ENCODE results near the gene TRIM43B.
A peak's percentile ranks its signal among the peaks of the same experiment; 100 is the strongest.
"Not testable (repeated sequence)": the region's sequence is repeated elsewhere in the genome, so short reads cannot be mapped to it uniquely, and the experiment has no call there.

TRIM43B gene

DNA sequence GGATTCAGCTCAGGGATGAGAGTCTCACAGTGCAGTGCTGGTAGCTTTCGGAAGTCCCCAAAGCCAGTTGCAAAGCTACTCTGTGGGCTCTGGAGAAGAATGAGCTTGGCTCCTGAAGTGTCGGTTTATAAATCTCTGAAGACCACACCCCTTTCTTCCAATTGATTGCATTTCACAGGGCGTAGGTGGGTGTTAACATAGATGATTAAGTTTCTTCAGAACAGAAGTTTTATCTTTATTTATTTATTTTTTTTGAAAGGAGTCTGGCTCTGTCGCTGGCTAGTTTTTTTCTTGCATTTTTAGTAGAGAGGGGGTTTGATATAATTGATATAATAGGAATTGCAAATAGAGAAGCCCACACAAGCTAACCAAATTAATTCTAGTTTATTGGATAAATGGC lies at the start of gene TRIM43B:
Gene TRIM43B, minus strand, starts transcription at position 101 of the 400 bp plus-strand sequence. CDS start 2,040 bp downstream, outside the sequence.
- DNase-seq (ENCODE audit: low read depth): not testable (repeated sequence)

DNA sequence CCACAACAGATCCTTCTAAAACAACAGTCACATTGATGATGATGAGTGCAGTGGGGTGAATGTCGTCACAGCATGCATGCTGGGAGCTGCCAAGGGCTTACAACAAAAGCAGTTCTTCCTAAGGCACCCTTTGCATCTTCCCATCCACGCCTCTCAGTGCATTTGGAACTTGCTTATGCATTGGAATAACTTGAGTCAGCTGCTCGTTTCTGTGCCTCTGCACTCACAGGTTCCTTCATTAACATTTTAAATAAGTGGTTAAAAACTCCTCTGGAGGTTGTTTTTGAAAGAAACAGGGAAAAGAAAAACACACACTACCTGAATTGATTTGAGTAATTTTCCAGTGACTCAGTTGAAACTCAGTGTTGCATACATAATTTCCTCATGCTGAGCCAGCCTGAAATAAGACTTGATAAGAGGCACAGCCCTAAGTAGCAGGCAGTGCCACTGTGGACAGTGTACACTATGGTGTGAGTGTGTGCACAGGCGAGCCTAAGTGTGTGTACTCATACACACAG lies 46.8 kb upstream of the TRIM43B start:
- no peak for DNase-seq (ENCODE audit: low read depth)

DNA sequence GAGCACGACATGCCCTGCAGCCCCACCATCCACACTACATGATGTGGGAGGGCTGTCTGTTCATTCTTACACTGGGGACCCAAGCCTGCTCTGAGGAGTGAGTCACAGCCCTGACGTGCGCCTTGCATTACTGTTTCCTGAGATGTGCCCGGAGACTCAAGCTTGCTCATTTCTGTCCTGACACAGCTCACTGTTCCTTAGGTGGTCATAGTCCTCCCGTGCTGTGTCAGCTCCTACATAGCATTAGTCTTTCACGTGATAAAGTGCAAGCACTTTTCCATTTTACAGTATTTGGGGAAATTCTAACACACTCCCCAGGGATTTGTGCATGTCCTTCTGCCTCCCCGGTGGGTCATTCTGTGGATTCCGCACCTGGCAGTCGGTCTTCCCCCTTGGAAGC lies 46.2 kb upstream of the TRIM43B start:
- no peak for DNase-seq (ENCODE audit: low read depth)

DNA sequence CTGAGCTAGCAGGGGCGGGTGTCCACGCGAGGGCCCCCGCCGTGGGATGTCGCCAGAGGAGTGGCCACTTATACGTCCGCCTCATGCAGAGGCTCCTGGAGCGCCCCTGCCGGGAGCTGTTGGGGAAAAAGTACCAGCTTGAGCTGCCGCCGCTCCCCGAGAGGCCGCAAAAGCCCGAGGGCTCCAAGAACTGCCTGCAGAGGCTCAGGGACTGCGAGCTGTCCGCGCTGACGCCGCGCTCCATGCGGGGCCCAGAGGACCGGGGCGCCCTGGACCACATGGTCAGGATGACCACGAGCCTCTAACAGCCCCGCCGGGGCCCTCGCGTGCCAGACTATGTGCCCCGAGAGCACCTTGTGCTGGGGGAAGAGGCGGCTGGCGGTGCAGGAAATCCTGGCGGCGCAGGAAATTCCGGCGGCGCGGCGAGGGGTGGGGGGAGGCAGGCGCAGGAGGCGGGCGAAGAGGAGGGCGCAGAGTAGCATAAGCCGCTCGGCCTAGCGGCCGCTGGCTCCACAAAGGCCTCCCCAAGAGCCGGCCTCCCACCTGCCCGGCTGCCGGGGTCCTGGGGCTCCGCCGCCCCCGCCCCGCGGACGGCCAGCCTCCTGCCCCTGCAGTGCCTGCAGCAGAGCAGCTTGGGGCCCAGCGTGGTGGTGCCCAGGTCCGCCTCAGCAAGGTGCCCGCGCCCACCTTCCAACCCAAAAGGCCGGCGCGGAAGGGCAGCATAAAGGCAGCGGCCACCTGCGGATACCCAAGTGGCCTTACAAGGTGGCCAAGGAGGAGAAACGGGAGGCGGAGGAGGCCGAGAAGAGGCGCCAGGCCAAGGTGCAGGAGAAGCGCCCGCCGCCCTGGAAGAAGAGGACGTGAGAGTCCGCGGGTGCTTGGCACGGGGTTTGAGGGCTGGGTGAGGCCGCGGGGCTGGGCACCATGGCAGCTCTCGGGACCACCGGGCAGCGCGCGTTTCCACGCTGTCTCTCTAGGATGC lies 42.1 kb upstream of the TRIM43B start:
- peak; percentile 10 for DNase-seq (ENCODE audit: low read depth)

DNA sequence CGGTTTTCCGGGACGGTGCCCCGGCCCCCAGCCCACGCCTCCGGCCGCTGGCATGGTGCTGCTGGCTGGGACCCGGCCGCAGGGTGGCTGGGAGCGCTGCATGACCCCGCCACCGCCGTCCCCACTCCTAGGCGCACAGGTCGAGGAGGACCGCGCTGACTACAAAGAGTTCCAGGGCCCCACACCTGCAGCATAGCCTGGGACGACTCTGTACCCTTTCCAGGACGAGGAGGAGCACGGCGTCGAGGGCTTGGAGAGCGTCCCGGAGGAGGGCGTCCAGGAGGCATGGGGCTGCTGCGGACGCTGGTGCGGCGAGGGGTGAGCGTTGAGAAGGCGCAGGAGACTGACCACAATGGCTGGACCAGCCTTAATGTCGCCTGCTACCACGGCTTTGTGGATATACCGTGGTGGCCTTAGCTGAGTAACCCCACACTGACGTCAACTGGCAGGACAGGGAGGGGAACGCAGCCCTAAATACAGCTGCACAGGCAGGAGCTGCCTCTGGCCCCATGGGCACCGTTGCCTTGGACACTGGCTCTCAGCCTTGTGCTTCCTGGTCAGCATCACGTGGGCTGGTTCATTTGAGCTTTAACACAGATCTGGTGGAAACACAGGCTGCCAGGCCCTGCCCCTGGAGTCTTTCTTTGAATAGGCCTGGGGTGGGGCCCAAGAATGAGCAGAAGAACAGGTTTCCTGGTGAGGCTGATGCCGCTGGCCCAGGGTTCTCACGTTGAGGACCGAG lies 40.9 kb upstream of the TRIM43B start:
- DNase-seq (ENCODE audit: low read depth): no peak

DNA sequence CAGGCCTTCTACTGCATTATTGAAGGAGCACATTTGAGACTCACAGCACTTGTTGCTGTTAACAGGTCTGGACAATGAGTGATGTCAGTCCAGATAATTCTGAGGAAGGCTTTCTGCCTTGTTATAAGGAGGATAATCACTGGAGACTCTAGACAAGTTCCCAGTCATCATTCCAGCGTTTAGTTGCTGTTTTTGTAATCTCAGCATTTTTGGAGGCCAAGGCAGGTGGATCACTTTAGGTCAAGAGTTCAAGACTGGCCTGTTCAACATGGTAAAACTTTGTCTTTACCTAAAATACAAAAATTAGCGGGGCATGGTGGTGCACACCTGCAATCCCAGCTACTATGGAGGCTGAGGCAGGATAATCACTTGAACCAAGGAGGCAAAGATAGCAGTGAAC lies 39.6 kb upstream of the TRIM43B start:
- DNase-seq (ENCODE audit: low read depth): no peak

DNA sequence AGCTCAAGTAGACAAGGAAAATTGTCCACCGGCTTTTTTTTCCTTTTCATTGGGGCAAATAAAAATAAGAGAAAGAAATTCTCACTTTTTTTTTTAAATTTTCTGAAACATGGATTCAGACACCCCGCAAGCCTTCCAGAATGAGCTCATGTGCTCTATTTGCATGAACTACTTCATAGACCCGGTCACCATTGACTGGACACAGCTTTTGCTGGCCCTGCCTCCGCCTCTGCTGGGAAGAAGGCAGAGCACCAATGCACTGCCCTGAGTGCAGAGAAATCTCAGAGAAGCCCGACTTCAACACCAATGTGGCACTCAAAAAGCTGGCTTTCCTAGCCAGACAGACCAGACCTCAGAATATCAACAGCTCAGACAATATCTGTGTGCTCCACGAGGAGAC lies 30.2 kb upstream of the TRIM43B start:
- DNase-seq (ENCODE audit: low read depth): no peak

DNA sequence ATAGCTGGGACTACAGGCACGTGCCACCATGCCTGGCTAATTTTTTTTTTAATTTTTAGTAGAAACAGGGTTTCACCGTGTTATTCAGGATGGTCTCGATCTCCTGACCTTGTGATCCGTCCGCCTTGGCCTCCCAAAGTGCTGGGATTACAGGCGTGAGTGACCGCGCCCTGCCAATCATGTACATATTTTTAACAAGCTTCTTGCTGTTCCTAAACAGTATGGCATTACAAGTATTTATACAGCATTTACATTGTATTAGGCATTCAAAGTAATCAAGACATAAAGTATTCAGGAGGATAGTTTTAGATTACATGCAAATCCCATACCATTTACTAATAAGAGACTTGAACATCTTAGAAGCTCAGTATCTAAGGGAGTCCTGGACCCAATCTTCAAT lies 29.7 kb upstream of the TRIM43B start:
- DNase-seq (ENCODE audit: low read depth): not testable (repeated sequence)

DNA sequence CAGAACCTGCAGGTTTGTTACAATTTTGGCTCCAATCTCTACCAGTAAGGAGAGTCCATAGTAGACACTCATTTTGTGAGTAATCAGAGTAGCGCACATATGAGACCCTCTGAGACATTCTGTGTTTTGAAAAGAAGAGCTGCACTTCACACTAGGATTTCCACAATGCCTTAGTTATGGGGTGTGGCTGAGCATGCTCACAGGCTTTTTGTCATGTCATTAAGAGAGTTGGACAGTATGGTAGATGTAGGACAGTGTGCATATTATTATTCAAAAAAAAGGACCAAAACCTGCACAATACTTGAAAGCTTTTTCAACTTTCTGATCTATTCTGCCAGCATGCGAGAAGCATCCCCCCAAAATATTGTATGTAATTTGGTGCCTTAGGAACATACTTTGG lies 24.9 kb upstream of the TRIM43B start:
- no peak for DNase-seq (ENCODE audit: low read depth)

DNA sequence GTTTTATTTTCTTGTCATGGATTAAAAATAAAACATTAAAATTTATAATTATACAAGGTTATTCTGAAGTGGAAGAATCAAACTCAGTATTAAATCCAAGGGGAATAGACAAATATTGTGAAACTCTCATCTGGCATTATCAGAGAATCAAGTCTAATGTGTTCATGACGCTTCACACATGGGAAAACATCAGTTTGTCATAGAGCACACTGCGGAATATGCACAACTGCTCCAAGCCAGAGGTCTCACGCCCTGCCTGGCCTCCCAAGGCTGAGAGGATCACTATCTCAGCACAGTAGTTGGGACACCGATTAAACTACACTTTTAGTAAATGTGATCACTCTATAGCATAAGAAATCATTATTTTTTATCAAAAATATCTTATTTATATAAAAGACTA lies 20.7 kb upstream of the TRIM43B start:
- no peak for DNase-seq (ENCODE audit: low read depth)

DNA sequence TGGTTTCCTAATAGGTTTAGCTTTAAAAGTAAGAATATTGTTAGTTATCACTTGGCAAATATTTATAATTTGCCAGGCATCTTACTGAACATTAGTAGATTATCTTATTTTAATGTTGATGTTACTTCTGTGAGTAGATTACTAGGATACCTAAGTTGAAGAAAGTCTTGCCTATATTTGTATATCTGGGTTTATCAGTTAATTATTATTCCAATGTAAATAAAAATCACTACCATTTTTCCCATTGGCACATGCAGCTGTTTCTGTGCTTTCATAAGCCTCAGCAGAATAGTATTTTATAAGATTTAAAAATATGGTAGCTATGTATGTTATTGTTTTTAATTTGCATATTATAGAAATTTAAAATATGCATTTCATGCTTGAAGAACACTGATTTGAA lies 16.3 kb upstream of the TRIM43B start:
- no peak for DNase-seq (ENCODE audit: low read depth)

DNA sequence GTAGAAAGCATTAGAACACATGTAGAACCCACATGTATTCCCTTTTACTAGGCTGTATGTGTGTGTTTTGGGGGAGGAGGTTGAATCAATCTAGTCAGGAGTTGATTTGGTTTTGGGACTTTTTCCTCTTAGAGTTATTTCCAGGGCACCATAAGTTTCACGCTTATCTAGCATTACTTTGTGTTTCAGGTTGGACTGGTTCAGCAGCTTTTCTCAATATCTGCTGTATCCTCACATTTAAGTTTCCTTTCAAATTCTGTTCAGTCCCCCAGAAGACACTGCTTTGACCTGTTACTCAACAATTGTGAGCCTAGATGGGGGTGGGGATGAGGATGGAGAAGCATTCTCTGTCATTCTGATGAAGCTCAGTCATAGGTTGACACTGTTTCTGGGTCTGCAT lies 7.5 kb upstream of the TRIM43B start:
- DNase-seq (ENCODE audit: low read depth): not testable (repeated sequence)

DNA sequence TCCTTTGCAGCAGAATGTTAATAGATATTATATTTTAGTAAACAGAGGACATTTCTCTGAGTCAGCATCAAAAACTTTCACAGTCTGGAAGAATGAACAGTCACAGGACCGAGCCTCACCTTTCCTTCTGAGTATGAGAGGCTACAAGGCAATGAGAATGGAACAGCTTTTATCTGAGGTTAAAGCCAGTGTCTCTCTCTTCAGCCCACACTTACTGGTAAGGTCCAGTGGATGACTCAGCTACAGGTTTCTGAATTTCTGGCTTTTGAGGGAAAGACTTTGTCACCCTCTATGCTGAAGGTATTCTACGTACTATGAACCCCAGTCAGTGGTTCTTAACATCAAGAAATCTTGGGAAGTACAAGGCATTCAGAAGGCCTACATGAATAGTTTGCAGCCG lies 9.5 kb downstream of the TRIM43B start:
- not testable (repeated sequence) for DNase-seq (ENCODE audit: low read depth)

DNA sequence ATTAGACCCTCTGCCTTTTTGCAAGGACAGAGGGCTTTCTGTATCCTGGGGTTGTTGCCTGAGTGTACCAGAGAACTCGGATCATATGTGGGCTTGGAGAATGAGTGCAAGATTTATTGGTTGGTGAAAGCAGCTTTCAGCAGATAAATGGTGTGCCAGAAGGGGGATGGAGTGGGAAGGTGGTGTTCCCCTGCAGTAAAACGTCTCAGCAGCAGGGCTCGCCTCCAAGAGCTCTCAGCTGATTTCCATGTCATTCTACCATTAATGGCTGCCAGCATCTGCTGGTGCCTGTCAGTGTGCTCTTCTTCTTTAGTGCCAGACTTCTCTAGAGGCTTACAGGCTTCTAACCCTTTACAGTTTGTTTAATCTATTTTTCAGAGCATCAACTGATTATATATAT lies 16.6 kb downstream of the TRIM43B start:
- DNase-seq (ENCODE audit: low read depth): not testable (repeated sequence)

DNA sequence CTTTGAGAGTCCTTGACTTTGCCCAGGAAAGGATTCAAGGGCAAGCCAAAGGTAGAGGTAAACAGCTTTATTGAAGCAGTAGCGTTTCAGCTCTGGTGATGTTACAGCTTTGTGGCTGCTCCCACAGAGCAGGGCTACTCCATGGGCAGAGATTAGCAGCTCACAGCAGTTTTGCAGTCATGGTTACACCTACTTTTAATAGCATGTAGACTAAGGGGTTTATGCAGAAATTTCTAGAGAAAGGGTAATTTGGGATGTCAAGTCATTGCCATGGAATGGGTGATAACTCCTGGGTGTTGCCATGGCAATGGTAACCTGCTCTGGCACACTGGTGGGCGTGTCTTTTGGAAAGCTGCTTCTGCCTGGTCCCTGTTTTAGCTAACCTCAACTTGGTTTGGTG lies 18.0 kb downstream of the TRIM43B start:
- not testable (repeated sequence) for DNase-seq (ENCODE audit: low read depth)

DNA sequence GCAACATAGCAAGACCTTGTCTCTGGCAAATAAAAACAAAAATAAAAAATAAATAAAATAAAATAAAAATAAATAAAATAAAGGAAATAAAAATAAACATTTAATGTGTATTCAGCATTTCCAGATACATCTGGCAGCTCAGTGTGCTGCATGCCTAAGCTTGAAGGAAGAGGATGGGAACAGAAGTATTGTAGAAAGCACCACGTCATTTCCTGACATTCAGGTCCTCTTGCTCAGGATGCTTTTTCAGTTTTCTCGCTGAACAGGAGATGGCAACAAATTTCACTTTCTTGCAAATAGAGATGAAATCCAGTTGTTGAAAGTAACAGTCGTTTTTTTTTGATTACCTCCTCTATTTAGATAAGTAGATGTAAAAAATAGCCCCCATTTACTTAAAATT lies 21.3 kb downstream of the TRIM43B start:
- not testable (repeated sequence) for DNase-seq (ENCODE audit: low read depth)

DNA sequence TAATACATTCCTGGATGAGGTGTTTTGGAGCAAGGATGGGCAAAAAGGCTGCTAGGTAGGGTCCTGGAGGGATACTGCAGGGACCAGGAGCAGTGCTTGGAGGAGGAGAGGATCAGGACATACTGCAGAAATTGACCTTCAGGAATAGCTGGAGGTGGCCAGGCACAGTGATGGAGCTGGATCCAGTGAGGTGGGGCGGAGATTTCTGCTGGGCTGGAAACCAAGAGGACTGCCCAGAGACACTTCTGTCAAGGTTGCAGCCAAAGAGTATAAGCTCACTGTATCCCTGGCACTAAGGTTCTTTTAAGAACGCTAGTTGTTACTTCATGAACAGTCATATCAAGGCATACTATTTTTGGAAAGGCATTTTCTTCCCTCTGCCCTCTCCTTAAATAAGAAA lies 39.2 kb downstream of the TRIM43B start:
- DNase-seq (ENCODE audit: low read depth): not testable (repeated sequence)

DNA sequence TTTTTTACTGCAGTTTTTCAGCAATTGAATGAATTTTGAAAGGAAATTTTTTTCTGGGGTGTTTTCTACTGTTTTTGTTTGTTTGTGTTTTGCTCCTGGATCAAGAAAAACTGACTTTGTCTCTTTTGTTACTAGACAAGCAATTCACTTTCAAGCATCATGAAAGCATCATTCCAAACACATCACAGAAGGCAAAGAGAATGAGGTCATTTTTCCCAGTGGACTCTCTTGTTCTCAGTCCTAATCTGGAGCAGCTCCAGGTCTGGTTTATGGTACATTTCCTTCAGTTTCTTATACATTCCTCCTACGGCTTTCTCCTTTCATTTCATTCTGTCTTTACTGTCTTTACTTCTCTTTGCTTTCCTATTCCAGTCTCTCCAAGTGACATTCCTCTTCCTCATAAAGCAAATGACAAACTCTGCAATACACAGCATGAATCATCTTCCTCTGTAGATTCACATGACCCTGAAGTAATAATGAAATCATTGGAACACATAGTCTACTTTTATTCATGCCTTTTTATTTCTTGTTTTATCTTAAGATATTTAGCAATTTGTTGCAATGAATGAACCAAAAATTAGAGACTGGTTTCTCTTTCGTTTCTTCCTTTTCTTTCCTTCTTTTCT lies 42.0 kb downstream of the TRIM43B start:
- DNase-seq (ENCODE audit: low read depth): not testable (repeated sequence)

DNA sequence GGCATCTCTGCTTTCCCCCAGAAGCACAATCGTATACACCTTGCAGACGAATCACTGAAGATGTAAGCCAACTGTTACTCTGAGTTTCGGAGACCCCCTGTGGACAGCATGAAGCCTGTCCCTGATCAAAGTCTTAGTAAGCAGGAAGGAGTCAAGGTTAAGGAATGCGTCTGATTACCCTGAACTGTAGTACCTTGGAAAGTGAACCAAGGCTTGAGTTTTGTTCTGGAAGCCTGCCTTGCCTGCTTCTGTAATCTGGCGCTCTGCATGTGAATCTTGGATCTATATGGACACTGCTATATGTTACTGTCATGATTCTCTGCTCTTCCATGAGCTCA lies 48.7 kb downstream of the TRIM43B start:
- not testable (repeated sequence) for DNase-seq (ENCODE audit: low read depth)

DNA sequence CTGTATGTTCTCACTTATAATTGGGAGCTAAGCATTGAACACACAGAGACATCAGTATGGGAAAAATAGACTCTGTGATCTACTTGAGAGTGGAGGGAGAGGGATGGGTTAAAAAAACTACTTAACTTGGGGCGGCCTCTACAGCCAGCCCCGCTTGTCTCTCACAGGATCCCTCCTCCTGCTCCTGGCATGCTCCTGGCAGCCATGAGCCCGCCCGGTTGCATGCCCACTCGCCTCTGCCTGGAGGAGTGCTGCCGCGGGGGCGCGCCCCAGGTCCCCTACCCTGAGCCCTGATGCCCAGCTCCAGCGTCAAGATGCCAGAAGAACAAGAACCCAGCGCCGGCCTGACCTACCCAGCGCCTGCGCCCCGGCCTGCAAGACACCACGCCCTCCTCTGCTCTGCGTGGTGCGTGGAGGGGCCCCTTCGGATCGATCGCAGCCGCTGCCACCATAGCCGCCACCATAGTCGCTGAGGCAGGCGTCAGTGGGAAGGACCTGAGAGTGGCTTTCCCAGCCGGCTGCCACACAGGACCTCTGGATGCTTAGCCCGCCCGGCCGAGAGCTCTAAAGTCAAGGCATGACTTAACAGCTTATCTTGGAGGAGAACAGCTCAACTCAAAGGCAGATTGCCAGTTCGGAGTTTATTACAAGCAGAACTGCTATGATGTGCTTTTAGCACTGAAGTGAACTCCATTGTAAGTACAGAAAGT lies 49.2 kb downstream of the TRIM43B start:
- not testable (repeated sequence) for DNase-seq (ENCODE audit: low read depth)

DNA sequence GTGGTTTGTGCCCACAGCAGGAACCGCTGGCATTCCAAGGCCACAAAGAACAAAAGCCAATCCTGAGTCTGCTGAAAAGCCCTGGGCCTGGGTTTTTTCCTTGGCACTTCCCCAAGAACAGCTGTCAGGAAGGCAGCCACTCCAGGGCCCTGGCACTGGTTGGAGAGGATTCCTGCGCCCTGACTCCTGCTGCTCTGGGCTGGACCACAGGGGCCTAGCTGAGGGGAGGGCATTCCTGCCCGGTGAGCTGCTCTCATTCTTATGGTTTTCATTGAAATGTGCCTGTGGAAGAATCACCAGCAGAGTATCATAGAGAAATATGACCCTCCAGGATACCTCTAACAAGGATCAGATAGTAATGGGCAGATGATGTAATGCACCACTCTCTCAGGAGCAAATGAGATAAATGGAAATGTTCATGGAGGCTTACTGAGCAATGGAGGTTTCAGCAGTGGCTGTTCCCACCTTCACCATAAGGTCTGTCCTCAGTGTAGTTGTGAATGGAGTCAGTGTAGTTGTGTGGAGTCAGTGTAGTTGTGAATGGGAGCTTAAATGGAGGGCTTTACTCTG lies 50.0 kb downstream of the TRIM43B start:
- DNase-seq (ENCODE audit: low read depth): not testable (repeated sequence)
